Measurements from ENCODE around the gene RBM19.

RBM19 gene

DNA sequence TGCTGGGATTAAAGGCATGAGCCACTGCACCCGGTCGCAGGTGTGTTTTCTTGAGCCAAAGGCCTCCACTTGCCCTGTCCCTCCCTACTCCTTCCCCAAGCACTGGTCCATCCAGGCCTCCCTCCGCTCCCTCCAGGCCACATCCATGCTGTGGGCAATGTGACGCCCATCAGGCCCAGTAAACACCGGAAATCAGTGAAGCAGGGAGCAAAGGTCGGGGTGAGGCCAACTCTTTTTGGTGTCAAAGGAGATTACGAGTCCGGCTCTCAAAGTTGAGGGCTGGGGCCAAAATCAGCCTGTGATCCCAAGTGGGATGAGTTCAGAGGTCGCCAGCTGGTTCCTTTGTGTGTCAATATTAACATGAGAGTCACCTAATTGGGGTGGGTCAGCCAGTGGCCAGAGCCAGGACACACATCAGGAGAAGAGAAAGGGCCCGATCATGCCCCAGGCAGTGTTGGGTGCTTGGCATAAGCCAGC, 195.7 kb downstream of the RBM19 start:
- DNase-seq (ENCODE audit: low read depth in 2 of 2): no peak
- no peak overlapping the region for H3K4me3 ChIP-seq (replicated peaks in 1 of 2; ENCODE audit: low read depth in 2 of 2, low read length in 2 of 2)
- TF ChIP-seq, protein P1, sequence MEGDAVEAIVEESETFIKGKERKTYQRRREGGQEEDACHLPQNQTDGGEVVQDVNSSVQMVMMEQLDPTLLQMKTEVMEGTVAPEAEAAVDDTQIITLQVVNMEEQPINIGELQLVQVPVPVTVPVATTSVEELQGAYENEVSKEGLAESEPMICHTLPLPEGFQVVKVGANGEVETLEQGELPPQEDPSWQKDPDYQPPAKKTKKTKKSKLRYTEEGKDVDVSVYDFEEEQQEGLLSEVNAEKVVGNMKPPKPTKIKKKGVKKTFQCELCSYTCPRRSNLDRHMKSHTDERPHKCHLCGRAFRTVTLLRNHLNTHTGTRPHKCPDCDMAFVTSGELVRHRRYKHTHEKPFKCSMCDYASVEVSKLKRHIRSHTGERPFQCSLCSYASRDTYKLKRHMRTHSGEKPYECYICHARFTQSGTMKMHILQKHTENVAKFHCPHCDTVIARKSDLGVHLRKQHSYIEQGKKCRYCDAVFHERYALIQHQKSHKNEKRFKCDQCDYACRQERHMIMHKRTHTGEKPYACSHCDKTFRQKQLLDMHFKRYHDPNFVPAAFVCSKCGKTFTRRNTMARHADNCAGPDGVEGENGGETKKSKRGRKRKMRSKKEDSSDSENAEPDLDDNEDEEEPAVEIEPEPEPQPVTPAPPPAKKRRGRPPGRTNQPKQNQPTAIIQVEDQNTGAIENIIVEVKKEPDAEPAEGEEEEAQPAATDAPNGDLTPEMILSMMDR (IDR thresholded peaks at IDR 0.05; ENCODE audit: low read depth, low read length): no peak

DNA sequence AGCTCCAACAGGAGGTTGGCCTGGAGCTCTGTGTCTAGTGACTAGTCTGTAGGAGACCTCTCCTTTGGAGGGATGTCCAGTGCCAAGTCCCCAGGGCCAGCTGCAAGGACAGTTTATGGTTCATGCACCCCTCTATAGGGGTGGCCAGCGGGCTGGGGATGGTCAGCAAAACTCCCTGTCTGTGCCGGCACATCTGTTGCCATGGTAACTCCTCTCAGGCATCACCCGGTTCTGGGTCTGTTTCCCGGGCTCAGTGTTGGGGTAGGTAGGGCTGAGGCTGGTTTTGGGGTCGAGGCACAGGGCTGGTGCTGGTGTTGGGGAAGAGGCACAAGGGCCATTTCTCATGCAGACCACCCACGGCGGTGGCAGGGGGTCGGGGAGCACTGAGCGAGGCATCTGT, 196.8 kb downstream of the RBM19 start:
- DNase-seq (ENCODE audit: low read depth in 2 of 2): no peak
- H3K4me3 ChIP-seq (replicated peaks in 1 of 2; ENCODE audit: low read depth in 2 of 2, low read length in 2 of 2): no peak overlapping the region
- TF ChIP-seq, protein P1 (IDR thresholded peaks at IDR 0.05; ENCODE audit: low read depth, low read length): no peak

DNA sequence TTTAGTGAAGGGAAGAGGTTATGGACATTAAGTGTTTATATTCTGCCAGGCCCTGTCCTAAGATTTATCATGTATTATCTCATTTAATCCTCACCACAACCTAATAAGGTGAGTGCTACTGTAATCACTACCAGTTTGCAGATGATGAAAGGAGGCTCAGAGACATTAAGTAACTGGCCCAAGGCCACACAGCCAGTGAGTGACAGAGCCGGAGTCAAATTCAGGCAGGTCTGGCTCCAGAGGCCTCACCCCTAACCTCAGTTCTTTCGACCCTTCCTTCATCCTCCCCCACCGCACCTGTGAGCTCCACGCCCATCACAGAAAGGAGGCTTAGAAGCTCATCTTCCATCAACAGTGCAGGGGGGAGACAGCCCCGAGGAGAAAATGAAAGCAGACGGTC, 197.3 kb downstream of the RBM19 start:
- TF ChIP-seq, protein P1 (IDR thresholded peaks at IDR 0.05; ENCODE audit: low read depth, low read length): no peak
- no peak overlapping the region for H3K4me3 ChIP-seq (replicated peaks in 1 of 2; ENCODE audit: low read depth in 2 of 2, low read length in 2 of 2)
- no peak for DNase-seq (ENCODE audit: low read depth in 2 of 2)

DNA sequence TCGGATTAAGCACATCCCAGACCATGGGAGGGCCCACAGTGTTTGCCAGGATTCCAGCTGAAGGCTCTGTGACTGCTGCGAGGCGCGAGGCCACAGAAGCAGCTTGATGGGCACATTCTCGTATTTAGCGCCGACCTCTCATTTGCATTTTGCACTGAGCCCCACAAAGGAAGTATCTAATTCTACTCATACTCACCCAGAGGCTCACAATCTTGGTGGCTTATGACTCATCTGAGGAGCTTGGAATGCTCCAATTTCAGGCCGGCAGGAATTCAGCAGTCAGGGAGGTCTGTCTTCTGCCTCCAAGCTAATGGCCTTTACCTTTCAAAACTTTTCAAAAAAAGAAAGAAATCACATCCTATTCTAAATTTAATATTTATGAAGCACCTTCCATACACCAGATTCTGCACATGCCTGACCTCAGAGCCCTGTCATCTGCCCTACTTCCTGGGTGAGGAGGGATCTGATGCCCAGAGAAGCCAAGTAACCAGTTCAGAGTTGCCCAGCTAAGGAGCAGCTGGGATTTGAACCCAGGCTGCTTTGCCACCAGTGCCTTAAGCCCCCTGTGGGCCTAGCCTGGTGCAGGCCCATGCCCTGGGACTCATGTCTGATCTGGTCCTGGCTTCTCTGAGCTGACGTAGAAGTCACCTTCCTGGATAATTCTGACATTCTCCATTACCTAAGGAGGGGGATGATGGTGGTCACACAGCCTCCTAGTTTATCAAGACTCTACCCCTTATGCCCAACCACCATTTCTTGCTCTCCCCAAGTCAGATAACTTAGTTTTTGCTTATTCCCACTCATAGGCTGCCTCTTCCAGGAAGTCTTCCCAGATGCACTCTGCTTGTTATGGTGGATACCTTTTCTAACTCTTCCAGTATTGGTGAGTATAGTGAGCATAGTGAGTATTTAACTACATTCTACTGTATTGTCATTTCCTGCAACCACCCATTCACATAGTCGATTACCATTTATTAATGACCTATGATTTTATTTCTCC, 198.9 kb downstream of the RBM19 start:
- DNase-seq (ENCODE audit: low read depth in 2 of 2): peak; percentile 75 to 78
- no peak overlapping the region for H3K4me3 ChIP-seq (replicated peaks in 1 of 2; ENCODE audit: low read depth in 2 of 2, low read length in 2 of 2)

More for the DNA sequence above, 198.9 kb downstream of the RBM19 start:
- TF ChIP-seq, protein P1 (IDR thresholded peaks at IDR 0.05; ENCODE audit: low read depth, low read length): no peak
